A549 treated with AZD9567 at 1 μM for 4 hours (cell line): ENCODE measurements around the gene MAPK9. TPM values are rescaled to one million over a fixed set of nuclear protein-coding genes. Genes with fewer than 3 reads are reported as not detected.

Experiments
- total RNA-seq: library from RNA; stranded (reverse); fragments of 200-300 nt; extraction: Qiagen RNA extraction; gene quantifications from 5 replicates; pipeline ENCODE4 v1.2.3, GENCODE V29; 2022; ENCODE audit not compliant: insufficient read depth

The MAPK9 gene
- total RNA-seq, result 35.2 to 49.4 TPM (median 41.0 TPM) in 5 replicates

DNA sequence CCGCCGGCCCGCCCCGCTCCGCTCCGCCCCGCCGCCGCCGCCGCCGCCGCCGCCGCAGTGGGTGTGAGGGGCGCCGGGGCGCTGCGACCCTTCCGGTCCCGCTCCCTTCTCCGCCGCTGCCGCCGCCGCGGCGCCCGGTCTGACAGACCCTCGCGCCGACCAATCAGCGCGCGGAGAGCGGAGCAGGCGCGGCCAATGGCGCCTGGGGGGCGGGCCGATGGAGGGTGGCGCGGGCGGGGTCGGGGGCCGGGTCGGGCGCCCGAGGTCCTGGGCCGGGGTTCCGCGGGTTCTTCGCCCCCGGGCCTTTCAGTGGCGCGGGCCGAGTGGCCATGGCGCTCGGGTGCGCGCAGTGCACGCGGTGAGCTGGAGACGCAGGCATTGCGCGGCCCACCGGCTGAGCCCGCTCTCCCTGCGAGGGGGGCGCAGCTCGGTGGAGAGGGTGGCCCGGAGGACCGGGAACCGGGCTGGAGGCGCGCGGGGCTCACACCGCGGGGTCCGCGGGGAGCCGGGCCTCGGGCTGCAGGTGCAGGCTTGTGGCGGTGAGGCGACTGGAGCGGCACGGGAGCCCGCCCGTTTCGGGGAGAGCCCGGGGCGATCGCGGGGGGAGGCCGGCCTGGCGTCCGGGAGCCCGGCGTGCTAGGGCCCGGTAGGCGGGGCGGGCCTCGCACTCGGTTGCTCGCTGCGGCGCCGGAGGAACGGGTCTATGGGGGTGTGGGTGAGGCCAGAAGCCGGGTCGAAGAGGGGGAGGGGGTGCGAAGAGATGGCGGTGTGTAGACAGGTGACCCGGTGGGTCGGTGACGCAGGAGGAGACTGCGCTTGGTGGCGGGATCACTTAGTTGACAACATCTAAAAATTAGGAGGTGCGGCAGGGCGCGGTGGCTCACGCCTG is at the start of gene MAPK9:
Gene MAPK9 (minus strand): TSS at position 141 of the 889 bp plus-strand sequence. CDS start 11,522 bp downstream, outside the sequence.

DNA sequence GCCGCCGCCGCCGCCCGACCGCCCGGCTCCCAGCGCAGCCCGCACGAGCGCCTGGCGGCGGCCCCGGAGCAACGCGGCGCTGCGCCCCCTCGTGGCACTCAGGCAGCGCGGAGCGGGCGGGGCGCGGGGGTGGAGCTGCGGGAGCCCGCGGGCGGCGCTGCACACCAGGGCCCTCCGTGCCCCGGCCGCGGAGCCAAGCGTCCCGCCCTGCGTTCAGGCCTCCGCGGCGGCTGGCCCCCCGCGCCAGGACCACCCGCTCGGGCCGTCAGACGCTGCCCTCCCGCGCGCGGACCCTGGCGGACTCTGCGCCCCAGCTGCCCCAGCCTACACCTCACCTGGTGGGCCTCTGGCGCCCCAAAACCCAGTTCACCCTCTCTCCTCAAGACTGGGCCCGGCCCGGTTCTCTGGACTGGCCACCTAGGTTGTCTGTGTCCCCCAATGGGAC is 82.7 kb downstream of the MAPK9 start, which contains the start of gene RASGEF1C:
Gene RASGEF1C (minus strand): TSS at position 75 of the 445 bp plus-strand sequence. CDS start 71,159 bp downstream, outside the sequence.

Other genes with a start within 250 kb of the MAPK9 start
- gene RNF130, start 220.3 kb downstream of the MAPK9 start, total RNA-seq, result 37.8 to 45.1 TPM (median 42.4 TPM) in 5 replicates
- gene RASGEF1C, start 82.9 kb downstream of the MAPK9 start, total RNA-seq, result 0.09 to 0.12 TPM (median 0.10 TPM) in 3 of 5 replicates, not detected in the others
- gene GFPT2, start 61.3 kb upstream of the MAPK9 start, total RNA-seq, result 51.4 to 57.9 TPM (median 53.6 TPM) in 5 replicates
- 17.3 to 23.0 TPM (median 19.0 TPM) in 5 replicates for gene CNOT6, start 202.3 kb upstream of the MAPK9 start, total RNA-seq